Measurements from ENCODE around the gene GNB1L.

The GNB1L gene

DNA sequence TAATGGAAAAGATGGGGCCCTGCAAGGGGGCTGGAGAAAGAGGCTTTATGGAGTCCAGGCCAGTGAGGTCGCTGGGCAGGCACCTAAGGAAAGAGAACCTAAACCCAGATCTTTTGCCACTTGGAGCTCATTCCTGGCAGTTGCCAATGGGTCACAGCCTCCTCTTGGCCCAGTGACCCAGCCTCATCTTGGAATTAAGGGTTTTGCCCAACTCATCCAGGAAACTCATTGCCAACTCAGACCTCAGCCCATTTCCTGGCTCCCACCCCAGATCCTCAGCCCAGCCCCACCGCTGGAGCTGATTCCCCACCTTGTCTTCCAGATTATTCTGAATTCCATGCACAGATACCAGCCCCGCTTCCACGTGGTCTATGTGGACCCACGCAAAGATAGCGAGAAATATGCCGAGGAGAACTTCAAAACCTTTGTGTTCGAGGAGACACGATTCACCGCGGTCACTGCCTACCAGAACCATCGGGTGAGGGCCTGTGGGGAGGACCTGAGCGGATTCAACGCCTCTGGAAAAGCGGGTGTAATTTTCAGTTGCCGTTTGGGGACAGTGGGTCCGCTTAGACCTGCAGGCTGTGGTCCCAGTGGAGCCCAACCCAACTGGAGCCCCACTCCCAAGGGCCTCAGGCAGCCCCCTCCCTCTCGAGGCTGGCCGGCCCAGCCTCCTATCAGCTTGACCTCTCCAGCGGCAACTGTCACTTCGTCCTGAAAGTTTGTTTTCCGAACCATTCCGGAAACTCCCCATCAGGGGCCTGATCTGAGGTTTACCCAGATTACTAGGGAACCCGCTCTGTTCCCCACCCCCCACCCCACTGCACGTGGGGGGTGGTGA lies 89.8 kb downstream of the GNB1L start:
- Histone ChIP-seq H3K4me3 (ENCODE audit: low read depth in 1 of 2, low read length in 1 of 2) (no peak overlapping the region), H3K36me3 (no peaks in the 10 kb centered on the region), H3K27ac (no peak overlapping the region), H3K27me3 (peaks cover 95% of the 10 kb centered on the region), H3K9me3 (no peaks in the 10 kb centered on the region), H3K4me1 (ENCODE audit: control insufficient read depth in 1 of 2, insufficient read depth in 1 of 2, low read depth in 1 of 2, low read length in 1 of 2) (peaks cover 21 to 32% of the 10 kb centered on the region in 2 experiments)
- TF ChIP-seq, protein P1, sequence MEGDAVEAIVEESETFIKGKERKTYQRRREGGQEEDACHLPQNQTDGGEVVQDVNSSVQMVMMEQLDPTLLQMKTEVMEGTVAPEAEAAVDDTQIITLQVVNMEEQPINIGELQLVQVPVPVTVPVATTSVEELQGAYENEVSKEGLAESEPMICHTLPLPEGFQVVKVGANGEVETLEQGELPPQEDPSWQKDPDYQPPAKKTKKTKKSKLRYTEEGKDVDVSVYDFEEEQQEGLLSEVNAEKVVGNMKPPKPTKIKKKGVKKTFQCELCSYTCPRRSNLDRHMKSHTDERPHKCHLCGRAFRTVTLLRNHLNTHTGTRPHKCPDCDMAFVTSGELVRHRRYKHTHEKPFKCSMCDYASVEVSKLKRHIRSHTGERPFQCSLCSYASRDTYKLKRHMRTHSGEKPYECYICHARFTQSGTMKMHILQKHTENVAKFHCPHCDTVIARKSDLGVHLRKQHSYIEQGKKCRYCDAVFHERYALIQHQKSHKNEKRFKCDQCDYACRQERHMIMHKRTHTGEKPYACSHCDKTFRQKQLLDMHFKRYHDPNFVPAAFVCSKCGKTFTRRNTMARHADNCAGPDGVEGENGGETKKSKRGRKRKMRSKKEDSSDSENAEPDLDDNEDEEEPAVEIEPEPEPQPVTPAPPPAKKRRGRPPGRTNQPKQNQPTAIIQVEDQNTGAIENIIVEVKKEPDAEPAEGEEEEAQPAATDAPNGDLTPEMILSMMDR (IDR thresholded peaks at IDR 0.05), result no peak

DNA sequence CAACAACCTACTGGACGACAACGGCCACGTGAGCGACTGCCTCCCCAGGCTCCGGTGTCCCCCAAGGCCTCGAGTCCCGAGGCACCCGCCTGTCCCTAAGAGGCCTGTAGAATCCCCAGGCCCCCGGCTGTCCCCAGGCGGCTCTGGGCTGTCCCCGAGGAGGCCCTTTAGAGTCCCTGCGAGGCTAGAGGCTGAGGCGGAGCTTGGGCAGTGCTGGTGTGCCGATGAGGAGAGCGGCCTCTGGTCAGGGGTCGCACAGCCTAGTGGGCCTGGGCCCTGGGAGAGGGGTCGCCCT lies 90.4 kb downstream of the GNB1L start:
- Histone ChIP-seq H3K4me1 (ENCODE audit: control insufficient read depth in 1 of 2, insufficient read depth in 1 of 2, low read depth in 1 of 2, low read length in 1 of 2) (peaks cover 21 to 37% of the 10 kb centered on the region in 2 experiments), H3K27ac (no peak overlapping the region), H3K4me3 (ENCODE audit: low read depth in 1 of 2, low read length in 1 of 2) (no peak overlapping the region), H3K27me3 (peaks cover 95% of the 10 kb centered on the region), H3K9me3 (no peaks in the 10 kb centered on the region), H3K36me3 (no peaks in the 10 kb centered on the region)
- TF ChIP-seq, protein P1 (IDR thresholded peaks at IDR 0.05), result no peak

DNA sequence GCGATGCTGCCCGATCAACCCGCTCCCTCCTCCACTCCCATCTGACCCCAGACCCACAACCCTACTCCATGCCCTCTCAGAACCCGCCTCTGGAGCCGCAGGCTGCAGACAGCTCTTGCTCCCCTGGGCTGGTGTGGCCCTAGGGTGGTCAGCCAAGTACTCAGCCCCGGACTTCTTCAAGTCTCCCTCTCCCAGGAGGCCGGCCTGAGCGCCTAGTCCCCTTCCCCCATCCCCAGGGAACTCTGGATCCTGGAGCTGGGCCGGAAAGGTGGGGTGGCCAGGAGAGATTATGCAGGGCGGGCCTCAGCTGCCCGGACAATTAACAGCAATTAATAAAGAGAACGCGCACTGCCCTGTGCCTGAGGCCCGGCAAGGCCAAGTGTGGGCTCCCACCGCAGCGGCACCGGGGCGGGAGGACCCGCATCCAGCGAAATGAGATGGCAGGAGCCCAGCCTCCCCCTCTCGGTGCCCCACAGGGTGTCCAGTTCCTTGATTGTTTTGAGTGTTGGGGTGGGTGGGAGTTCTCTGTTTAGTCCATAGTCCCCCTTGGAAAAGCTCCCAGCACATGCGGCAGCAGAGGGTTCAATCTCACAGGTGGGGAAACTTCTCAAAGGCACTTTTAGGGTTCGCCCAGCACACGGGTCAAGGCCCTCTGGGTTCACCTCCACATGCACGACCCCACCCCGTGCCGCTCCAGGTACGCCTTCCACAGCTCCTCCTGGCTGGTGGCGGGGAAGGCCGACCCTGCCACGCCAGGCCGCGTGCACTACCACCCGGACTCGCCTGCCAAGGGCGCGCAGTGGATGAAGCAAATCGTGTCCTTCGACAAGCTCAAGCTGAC lies 91.0 kb downstream of the GNB1L start:
- no peak overlapping the region for H3K4me3 ChIP-seq (ENCODE audit: low read depth in 1 of 2, low read length in 1 of 2)

DNA sequence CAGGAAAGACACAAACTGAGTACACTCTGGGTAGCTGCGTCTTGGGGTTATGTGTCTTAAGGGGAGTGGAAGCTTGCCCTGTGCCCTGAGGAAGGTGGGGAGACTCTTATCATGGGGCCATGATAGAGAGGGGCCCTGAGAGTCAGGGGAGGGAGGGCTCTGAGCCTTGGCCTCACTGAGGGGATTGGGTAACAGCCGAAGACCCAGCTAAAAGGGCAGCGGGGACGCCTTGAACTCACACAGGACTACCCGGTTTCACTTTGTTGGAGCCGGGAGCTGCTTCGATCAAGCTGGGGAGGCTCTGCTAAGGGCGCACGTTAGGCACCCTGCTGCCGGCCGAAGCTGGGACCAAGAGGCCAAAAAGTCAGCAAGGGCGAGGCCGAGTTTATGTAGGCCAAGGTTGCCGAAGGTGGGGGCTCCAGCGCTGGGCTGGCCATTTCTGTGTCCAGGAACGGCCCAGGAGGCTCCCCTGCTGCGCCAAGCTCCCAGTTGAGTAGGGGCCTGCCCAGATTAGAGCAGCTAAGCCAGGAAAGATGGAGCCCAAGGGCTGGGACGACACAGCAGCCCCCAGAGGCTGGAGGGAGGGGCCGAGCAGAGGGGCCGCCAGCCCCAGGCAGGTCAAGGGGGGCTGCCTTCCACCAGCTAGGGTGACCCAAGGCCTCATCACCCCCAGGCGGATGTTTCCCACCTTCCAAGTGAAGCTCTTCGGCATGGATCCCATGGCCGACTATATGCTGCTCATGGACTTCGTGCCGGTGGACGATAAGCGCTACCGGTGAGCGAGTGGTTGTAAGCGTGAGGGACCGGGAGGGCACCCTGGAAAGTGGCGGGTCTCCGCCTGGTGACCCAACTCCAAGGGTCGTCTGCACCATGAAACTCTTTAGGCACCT lies 91.9 kb downstream of the GNB1L start:
- Histone ChIP-seq H3K4me1 (ENCODE audit: control insufficient read depth in 1 of 2, insufficient read depth in 1 of 2, low read depth in 1 of 2, low read length in 1 of 2) (peaks cover 21 to 34% of the 10 kb centered on the region in 2 experiments), H3K27ac (no peak overlapping the region), H3K27me3 (peaks cover 95% of the 10 kb centered on the region), H3K36me3 (no peaks in the 10 kb centered on the region), H3K9me3 (no peaks in the 10 kb centered on the region), H3K4me3 (ENCODE audit: low read depth in 1 of 2, low read length in 1 of 2) (no peak overlapping the region)
- TF ChIP-seq, protein P1 (IDR thresholded peaks at IDR 0.05), result no peak

More for the DNA sequence above, 91.0 kb downstream of the GNB1L start:
- Histone ChIP-seq H3K4me1 (ENCODE audit: control insufficient read depth in 1 of 2, insufficient read depth in 1 of 2, low read depth in 1 of 2, low read length in 1 of 2) (peaks cover 21 to 37% of the 10 kb centered on the region in 2 experiments), H3K27me3 (peaks cover 95% of the 10 kb centered on the region), H3K27ac (no peak overlapping the region), H3K36me3 (no peaks in the 10 kb centered on the region), H3K9me3 (no peaks in the 10 kb centered on the region)
- TF ChIP-seq, protein P1 (IDR thresholded peaks at IDR 0.05), result no peak
